Measurements from ENCODE around the gene QKI.

DNA sequence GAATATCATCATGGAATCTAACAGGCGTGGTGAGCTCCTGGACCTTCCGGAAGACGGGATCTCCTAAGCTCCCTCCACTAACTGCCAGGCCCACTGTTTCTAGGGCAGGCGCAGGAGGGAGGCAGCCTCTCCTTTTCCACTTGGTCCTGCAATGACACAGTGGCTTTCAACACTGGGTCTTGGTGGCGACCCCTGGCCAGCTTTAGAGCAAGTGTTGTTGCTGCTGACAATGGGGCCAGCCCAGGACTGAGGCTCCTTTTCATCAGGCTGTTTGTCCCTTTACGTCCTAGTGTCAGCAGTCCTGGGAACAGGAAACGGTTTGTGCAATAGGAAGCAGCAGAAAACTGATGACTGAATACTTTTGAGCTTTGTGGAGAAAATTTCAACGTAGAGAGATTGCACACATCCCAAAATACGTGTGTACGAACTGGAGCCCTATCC is 9.7 kb upstream of the QKI start:
- TF ChIP-seq EZH2 (IDR thresholded peaks at IDR 0.05; ENCODE audit: borderline replicate concordance) = no peak
- TF ChIP-seq, protein P1, sequence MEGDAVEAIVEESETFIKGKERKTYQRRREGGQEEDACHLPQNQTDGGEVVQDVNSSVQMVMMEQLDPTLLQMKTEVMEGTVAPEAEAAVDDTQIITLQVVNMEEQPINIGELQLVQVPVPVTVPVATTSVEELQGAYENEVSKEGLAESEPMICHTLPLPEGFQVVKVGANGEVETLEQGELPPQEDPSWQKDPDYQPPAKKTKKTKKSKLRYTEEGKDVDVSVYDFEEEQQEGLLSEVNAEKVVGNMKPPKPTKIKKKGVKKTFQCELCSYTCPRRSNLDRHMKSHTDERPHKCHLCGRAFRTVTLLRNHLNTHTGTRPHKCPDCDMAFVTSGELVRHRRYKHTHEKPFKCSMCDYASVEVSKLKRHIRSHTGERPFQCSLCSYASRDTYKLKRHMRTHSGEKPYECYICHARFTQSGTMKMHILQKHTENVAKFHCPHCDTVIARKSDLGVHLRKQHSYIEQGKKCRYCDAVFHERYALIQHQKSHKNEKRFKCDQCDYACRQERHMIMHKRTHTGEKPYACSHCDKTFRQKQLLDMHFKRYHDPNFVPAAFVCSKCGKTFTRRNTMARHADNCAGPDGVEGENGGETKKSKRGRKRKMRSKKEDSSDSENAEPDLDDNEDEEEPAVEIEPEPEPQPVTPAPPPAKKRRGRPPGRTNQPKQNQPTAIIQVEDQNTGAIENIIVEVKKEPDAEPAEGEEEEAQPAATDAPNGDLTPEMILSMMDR (IDR thresholded peaks at IDR 0.05; ENCODE audit: poor library complexity) = no peak

Measured in hepatocyte (in vitro differentiated cells).